Epithelial cell of proximal tubule (primary cell): Measurements from ENCODE around the gene C17orf100. TPM values are rescaled to one million over a fixed set of nuclear protein-coding genes. Genes with fewer than 3 reads are reported as not detected.

ENCODE experiments used
- DNase-seq: peaks from one replicate; pipeline ENCODE4 v3.0.0-alpha.2; 2011; ENCODE audit warnings: low read depth
- H3K4me3 ChIP-seq: 2 replicates; pipeline ENCODE4 v1.5.1; 2011; ENCODE audit warnings: low read depth, mild to moderate bottlenecking, low read length
- total RNA-seq: library from RNA; depleted of rRNA; stranded (reverse); fragments of >200 nt; gene quantifications from 2 replicates; pipeline ENCODE4 v1.2.3, GENCODE V29; 2015
- TF ChIP-seq, protein P1 (sequence below): conservative IDR thresholded peaks from 2 replicates; pipeline ENCODE4 v1.5.1; 2012; ENCODE audit warnings: low read depth, mild to moderate bottlenecking, low read length

Gene C17orf100
- total RNA-seq, 1 donor from 2014 or later = 1.2 TPM

DNA sequence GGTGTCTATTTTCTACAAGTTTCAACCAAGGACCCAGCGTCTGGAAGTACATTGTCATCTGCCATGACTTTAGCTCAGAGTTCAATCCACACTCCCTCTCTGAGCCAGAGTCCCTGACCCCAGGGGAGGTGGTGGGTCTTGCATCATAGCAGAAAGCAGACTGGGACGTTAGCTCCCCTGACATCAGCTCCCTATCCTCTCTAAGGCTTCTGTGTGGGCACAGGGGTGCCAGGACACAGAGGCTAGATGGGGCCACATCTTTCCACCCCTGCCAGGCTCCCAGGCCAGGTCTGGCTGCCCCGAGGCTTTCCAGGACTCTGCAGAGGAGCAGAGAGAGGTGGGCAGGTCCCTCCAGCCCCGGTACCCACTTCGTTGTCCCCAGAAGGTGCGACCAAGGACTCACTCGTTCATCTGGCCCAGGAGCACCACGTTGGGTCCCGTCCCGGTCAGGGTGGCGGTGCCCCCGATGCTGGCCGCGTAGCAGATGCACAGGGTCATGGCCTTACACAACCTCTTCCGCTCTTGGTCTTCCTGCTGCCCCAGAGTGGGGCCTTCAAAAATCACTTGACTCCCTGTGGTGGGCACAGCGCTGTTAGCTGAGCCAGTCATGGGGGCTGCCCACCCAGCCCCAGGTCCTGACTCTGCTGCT lies 51.1 kb downstream of the C17orf100 start:
- H3K4me3 ChIP-seq = no peak overlapping the region
- no peak for DNase-seq
- TF ChIP-seq, protein P1, sequence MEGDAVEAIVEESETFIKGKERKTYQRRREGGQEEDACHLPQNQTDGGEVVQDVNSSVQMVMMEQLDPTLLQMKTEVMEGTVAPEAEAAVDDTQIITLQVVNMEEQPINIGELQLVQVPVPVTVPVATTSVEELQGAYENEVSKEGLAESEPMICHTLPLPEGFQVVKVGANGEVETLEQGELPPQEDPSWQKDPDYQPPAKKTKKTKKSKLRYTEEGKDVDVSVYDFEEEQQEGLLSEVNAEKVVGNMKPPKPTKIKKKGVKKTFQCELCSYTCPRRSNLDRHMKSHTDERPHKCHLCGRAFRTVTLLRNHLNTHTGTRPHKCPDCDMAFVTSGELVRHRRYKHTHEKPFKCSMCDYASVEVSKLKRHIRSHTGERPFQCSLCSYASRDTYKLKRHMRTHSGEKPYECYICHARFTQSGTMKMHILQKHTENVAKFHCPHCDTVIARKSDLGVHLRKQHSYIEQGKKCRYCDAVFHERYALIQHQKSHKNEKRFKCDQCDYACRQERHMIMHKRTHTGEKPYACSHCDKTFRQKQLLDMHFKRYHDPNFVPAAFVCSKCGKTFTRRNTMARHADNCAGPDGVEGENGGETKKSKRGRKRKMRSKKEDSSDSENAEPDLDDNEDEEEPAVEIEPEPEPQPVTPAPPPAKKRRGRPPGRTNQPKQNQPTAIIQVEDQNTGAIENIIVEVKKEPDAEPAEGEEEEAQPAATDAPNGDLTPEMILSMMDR = no peak

Other genes with a start within 250 kb of the C17orf100 start
- gene AIPL1, start 216.6 kb upstream of the C17orf100 start, total RNA-seq = not detected in 2 replicates
- gene PIMREG, start 207.3 kb upstream of the C17orf100 start, total RNA-seq = 65.1 and 74.3 TPM in 2 replicates
- 0.65 and 1.3 TPM in 2 replicates for gene PITPNM3, start 95.2 kb upstream of the C17orf100 start, total RNA-seq
- gene KIAA0753, start 11.1 kb upstream of the C17orf100 start, total RNA-seq = 13.5 and 15.7 TPM in 2 replicates
- 351 and 501 TPM in 2 replicates for gene TXNDC17, start 10.7 kb upstream of the C17orf100 start, total RNA-seq
- 10.1 and 23.9 TPM in 2 replicates for gene MED31, start 157 bp upstream of the C17orf100 start, total RNA-seq
- gene SLC13A5, start 61.6 kb downstream of the C17orf100 start, total RNA-seq = not detected in 2 replicates
- 0.06 TPM in 1 of 2 replicates, not detected in the other for gene XAF1, start 104.3 kb downstream of the C17orf100 start, total RNA-seq
- not detected in 2 replicates for gene FBXO39, start 124.5 kb downstream of the C17orf100 start, total RNA-seq
- gene TEKT1, start 180.0 kb downstream of the C17orf100 start, total RNA-seq = not detected in 2 replicates